Fibroblast of skin of left quadriceps (primary cell): ENCODE results near the gene NREP.

Experiments
- DNase-seq, 2 experiments: peaks; one replicate each; pipeline ENCODE4 v3.0.0-alpha.2; 2013; ENCODE audit warnings: low read depth in 2 of 2

NREP gene

GRCh38 chr5:111756581-111757354, at the start of gene NREP:
Gene NREP (minus strand): TSS chr5:111757194. CDS start chr5:111755772, 1,422 bp downstream.
- no peak for DNase-seq

- DNase-seq = no peak
These were observed 49.8 kb upstream of the NREP start for GRCh38 chr5:111806753-111807152.

- DNase-seq = no peak
These were observed 49.2 kb upstream of the NREP start for GRCh38 chr5:111806156-111806555.

- no peak for DNase-seq
These were observed 48.1 kb upstream of the NREP start for GRCh38 chr5:111805071-111805470.

- no peak for DNase-seq
These were observed 43.4 kb upstream of the NREP start for GRCh38 chr5:111800351-111800750.

- no peak for DNase-seq
These were observed 38.1 kb upstream of the NREP start for GRCh38 chr5:111795142-111795541.

GRCh38 chr5:111792471-111793058, 35.6 kb upstream of the NREP start:
- no peak for DNase-seq

GRCh38 chr5:111790295-111790694, 33.3 kb upstream of the NREP start:
- DNase-seq = no peak

- DNase-seq = no peak
These were observed 30.0 kb upstream of the NREP start for GRCh38 chr5:111787006-111787405.

- no peak for DNase-seq
These were observed 27.6 kb upstream of the NREP start for GRCh38 chr5:111784491-111785181.

- DNase-seq = no peak
These were observed 26.5 kb upstream of the NREP start for GRCh38 chr5:111783537-111783936.

- DNase-seq = no peak
These were observed 25.2 kb upstream of the NREP start for GRCh38 chr5:111782216-111782615.

GRCh38 chr5:111781200-111781599, 24.2 kb upstream of the NREP start:
- no peak for DNase-seq

GRCh38 chr5:111779922-111780292, 22.9 kb upstream of the NREP start:
- DNase-seq = no peak

- no peak for DNase-seq
These were observed 22.4 kb upstream of the NREP start for GRCh38 chr5:111779260-111779921.

GRCh38 chr5:111776913-111777781, 20.2 kb upstream of the NREP start:
- peak in 1 of 2 experiments; percentile 39 for DNase-seq

- DNase-seq = no peak
These were observed 18.2 kb upstream of the NREP start for GRCh38 chr5:111775224-111775623.

GRCh38 chr5:111774525-111774924, 17.5 kb upstream of the NREP start:
- peak; percentile 44 to 52 for DNase-seq

GRCh38 chr5:111772456-111773122, 15.6 kb upstream of the NREP start:
- no peak for DNase-seq

- no peak for DNase-seq
These were observed 12.5 kb upstream of the NREP start for GRCh38 chr5:111769541-111769940.
